BLaER1 treated with 17β-estradiol and CSF1 and Interleukin-3, amounts not matched to agents 10 nM and 100 nM (cell line): ENCODE measurements around the gene GNB1L.

ENCODE experiments used
- H3K27ac ChIP-seq, 11 experiments: shearing (Covaris generic); formaldehyde crosslinking; 2 replicates each; pipeline ENCODE4 v1.8.1; 2022
- H3K27me3 ChIP-seq, 11 experiments: shearing (Covaris generic); formaldehyde crosslinking; 2 replicates each; pipeline ENCODE4 v1.8.1; 2022
- H3K36me3 ChIP-seq, 11 experiments: shearing (Covaris generic); formaldehyde crosslinking; 2 replicates each; pipeline ENCODE4 v1.8.1; 2022
- H3K4me1 ChIP-seq, 10 experiments: shearing (Covaris generic); formaldehyde crosslinking; 2 replicates each; pipeline ENCODE4 v1.8.1; 2022
- H3K4me2 ChIP-seq, 11 experiments: shearing (Covaris generic); formaldehyde crosslinking; 2 replicates each; pipeline ENCODE4 v1.8.1; 2022
- H3K4me3 ChIP-seq, 10 experiments: shearing (Covaris generic); formaldehyde crosslinking; 2 replicates each; pipeline ENCODE4 v1.8.1; 2022
- H3K9ac ChIP-seq, 11 experiments: shearing (Covaris generic); formaldehyde crosslinking; 2 replicates each; pipeline ENCODE4 v1.8.1; 2022
- H3K9me3 ChIP-seq, 11 experiments: shearing (Covaris generic); formaldehyde crosslinking; replicated peaks in 1 of 11; 2 replicates each; pipeline ENCODE4 v1.8.1; 2022
- H4K20me1 ChIP-seq, 11 experiments: shearing (Covaris generic); formaldehyde crosslinking; 2 replicates each; pipeline ENCODE4 v1.8.1; 2022
- Cebpa-rat ChIP-seq, 11 experiments: shearing (Covaris generic); IDR thresholded peaks; 2 replicates each; pipeline ENCODE4 v1.8.1; 2022

Gene GNB1L

DNA sequence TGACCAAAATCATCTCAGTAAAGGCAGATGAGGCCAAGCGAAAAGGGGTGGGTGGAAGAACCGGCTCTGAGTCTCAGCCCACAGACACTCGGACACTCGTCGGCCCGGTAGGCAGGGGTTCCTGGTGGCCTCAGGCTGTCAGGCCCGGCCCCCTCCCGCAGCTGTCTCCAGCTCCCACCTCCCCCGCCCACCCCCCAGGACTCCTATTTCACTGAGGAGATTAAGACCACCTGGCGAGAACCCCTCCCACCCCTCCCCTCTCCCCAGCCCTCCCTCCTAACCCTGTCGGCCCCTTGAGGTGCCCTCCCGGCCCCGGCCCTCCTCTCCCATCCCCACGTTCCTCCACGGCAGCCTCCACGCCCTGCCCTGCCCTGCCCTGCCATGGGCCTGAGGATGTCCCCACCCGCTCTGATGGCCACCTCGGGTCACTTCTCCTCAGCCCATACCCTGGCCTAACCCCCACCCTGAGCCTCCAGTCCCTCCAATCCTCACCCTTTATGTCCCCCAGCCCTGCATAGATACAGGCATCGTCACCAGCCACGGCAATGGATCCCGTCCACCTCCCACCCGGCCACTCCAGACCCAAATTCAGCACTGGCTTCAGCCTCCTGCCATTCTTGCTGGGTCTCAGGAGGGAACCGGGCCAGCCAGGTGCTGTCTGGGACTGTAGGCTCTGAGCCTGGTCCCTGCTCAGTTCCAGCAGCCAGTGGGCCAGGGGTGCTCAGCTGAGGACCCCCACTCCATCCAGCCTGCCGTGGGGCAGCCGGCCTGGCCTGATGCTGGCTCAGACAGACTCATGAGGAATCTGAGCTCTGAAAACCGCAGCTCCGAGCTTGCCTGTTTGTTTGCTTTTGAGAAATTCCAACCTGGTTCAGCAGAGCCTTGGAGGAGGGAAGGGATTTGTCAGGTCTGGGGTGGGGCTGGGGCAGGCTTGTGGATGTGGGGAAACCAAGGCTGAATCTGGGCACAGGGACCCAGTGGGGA is 103.9 kb downstream of the GNB1L start:
- no peak overlapping the region for H3K9ac ChIP-seq
- H3K9me3 ChIP-seq, result no peaks in the 10 kb centered on the region
- H3K36me3 ChIP-seq, result no peaks in the 10 kb centered on the region
- H3K4me3 ChIP-seq, result no peak overlapping the region
- H4K20me1 ChIP-seq, result peaks cover 0 to 66% (median 18%) of the 10 kb centered on the region in 11 experiments; a peak in 16 of 22 replicates
- TF ChIP-seq Cebpa-rat (IDR thresholded peaks at IDR 0.05), result no peak
- H3K4me1 ChIP-seq, result peaks cover 5 to 18% (median 10%) of the 10 kb centered on the region in 10 experiments; a peak in 18 of 20 replicates
- no peak overlapping the region for H3K4me2 ChIP-seq
- no peak overlapping the region for H3K27ac ChIP-seq
- H3K27me3 ChIP-seq, result peaks cover 52 to 79% (median 68%) of the 10 kb centered on the region in 11 experiments

GRCh38 chr22:19749876-19750275 is 104.8 kb downstream of the GNB1L start:
- peaks cover 7 to 21% (median 14%) of the 10 kb centered on the region in 10 experiments; a peak in 18 of 20 replicates for H3K4me1 ChIP-seq
- TF ChIP-seq Cebpa-rat (IDR thresholded peaks at IDR 0.05), result no peak
- H3K4me2 ChIP-seq, result no peak overlapping the region
- H3K36me3 ChIP-seq, result no peaks in the 10 kb centered on the region
- H3K9ac ChIP-seq, result no peak overlapping the region
- no peak overlapping the region for H3K4me3 ChIP-seq
- H4K20me1 ChIP-seq, result peaks cover 0 to 56% (median 14%) of the 10 kb centered on the region in 11 experiments; a peak in 12 of 22 replicates
- H3K27me3 ChIP-seq, result peaks cover 42 to 69% (median 59%) of the 10 kb centered on the region in 11 experiments
- no peak overlapping the region for H3K27ac ChIP-seq
- no peaks in the 10 kb centered on the region for H3K9me3 ChIP-seq

DNA sequence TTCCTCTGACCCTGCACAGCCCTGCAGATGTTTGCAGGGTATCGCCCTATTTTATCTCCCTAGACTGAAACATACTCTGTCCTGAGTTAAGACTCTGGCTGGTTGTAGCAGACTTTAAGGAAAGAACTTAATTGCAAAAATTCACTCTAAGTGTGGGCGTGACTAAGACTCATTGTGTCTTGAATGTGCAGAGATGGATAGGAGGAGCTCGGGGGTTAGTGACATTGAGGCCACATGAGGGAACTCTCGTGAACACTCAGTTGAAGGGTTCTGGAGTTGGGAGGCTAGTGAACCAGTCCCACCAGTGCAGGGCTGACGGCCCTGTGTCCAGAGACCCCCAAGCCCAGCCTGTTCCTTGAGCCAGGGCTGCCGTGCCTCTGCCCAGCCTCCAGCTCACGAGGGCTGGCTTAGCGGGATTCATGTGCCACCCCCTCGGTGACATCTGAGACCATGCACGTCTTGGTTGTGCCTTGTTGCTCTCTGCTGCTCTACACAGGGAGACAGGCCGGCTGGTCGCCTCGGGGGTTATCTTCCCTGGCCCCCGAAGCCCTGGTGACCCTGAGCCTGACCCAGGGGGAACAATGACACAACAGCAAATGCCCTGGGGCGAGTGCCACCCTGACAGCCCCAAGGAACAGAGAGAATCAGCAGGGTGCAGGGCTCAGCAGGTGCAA is 105.5 kb downstream of the GNB1L start:
- no peak for TF ChIP-seq Cebpa-rat (IDR thresholded peaks at IDR 0.05)
- Histone ChIP-seq H3K27ac (no peak overlapping the region), H3K36me3 (no peaks in the 10 kb centered on the region), H4K20me1 (peaks cover 0 to 49% (median 7%) of the 10 kb centered on the region in 11 experiments; a peak in 9 of 22 replicates), H3K4me3 (no peak overlapping the region), H3K9ac (no peak overlapping the region), H3K4me2 (peak overlapping the region in 4 of 11 experiments; percentile 0 to 24 (median 8); a peak in 3 of 22 replicates), H3K27me3 (peaks cover 35 to 62% (median 51%) of the 10 kb centered on the region in 11 experiments), H3K4me1 (peaks cover 7 to 21% (median 14%) of the 10 kb centered on the region in 10 experiments; a peak in 18 of 20 replicates), H3K9me3 (no peaks in the 10 kb centered on the region)

GRCh38 chr22:19748139-19748538 is 106.5 kb downstream of the GNB1L start:
- Histone ChIP-seq H3K9me3 (no peaks in the 10 kb centered on the region), H3K4me2 (no peak overlapping the region), H3K27me3 (peaks cover 25 to 52% (median 41%) of the 10 kb centered on the region in 11 experiments), H3K27ac (no peak overlapping the region), H3K9ac (no peak overlapping the region), H4K20me1 (peaks cover 0 to 42% (median 0%) of the 10 kb centered on the region in 11 experiments; a peak in 6 of 22 replicates), H3K4me3 (no peak overlapping the region), H3K4me1 (peaks cover 7 to 23% (median 14%) of the 10 kb centered on the region in 10 experiments; a peak in 18 of 20 replicates), H3K36me3 (no peaks in the 10 kb centered on the region)
- no peak for TF ChIP-seq Cebpa-rat (IDR thresholded peaks at IDR 0.05)

DNA sequence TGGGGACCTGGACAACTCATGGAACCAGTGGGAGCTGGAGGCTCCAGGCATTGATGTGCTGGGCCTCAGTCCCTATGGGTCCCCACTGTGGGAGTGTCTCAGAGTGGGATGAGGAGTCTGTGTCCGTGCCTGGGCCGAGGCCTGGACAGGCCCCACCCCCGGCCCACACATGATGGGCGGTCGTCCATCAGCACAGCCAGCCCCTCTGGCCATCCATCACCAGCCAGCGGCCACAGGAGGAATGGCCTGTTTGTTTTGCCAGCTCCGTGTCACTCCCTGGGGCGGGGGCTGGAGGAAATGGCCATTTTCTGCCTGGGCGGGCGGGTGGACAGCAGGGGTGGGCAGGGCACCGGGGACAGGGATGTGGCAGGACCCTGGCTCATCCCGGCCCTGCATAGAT is 107.1 kb downstream of the GNB1L start:
- H3K36me3 ChIP-seq, result no peaks in the 10 kb centered on the region
- no peak overlapping the region for H3K4me3 ChIP-seq
- H3K9me3 ChIP-seq, result no peaks in the 10 kb centered on the region
- H3K4me1 ChIP-seq, result peaks cover 7 to 29% (median 18%) of the 10 kb centered on the region in 10 experiments; a peak in 18 of 20 replicates
- H3K27me3 ChIP-seq, result peaks cover 19 to 46% (median 35%) of the 10 kb centered on the region in 11 experiments
- peaks cover 0 to 42% (median 0%) of the 10 kb centered on the region in 11 experiments; a peak in 6 of 22 replicates for H4K20me1 ChIP-seq
- no peak overlapping the region for H3K27ac ChIP-seq
- no peak for TF ChIP-seq Cebpa-rat (IDR thresholded peaks at IDR 0.05)
- H3K4me2 ChIP-seq, result no peak overlapping the region
- no peak overlapping the region for H3K9ac ChIP-seq

DNA sequence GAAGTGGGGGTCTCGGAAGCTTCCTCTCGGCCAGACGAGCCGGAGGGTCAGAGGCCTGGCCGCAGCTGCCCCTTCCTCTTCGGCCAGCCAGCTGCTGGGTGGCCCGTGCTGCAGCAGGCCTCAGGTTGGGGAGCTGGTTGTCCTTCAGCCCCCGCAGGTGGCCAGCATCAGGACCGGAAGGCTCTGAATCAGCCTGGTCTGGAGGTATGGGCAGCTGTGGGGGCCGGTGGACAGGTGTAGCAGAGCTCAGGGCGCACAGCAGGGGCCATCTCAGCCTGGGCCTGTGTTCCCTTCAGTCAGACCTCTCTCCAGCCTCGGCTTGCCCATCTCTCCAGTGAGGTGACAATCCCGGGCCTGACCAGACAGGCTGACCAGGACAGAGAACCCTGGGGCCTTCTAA is 107.9 kb downstream of the GNB1L start:
- Histone ChIP-seq H3K27me3 (peaks cover 11 to 38% (median 27%) of the 10 kb centered on the region in 11 experiments; a peak in 20 of 22 replicates), H3K9me3 (no peaks in the 10 kb centered on the region), H3K4me1 (peaks cover 7 to 30% (median 20%) of the 10 kb centered on the region in 10 experiments; a peak in 18 of 20 replicates), H4K20me1 (peaks cover 0 to 36% (median 0%) of the 10 kb centered on the region in 11 experiments; a peak in 4 of 22 replicates), H3K4me3 (no peak overlapping the region), H3K27ac (no peak overlapping the region), H3K9ac (no peak overlapping the region), H3K4me2 (peak overlapping the region in 10 of 11 experiments; percentile 23 to 59 (median 44); a peak in 8 of 22 replicates), H3K36me3 (no peaks in the 10 kb centered on the region)
- TF ChIP-seq Cebpa-rat (IDR thresholded peaks at IDR 0.05), result no peak

GRCh38 chr22:19745155-19746101 is 109.2 kb downstream of the GNB1L start:
- no peak for TF ChIP-seq Cebpa-rat (IDR thresholded peaks at IDR 0.05)
- H3K4me2 ChIP-seq, result peak overlapping the region; percentile 23 to 59 (median 43); a peak in 21 of 22 replicates
- H3K36me3 ChIP-seq, result no peaks in the 10 kb centered on the region
- H3K27me3 ChIP-seq, result peaks cover 3 to 26% (median 18%) of the 10 kb centered on the region in 11 experiments; a peak in 15 of 22 replicates
- peaks cover 0 to 35% (median 0%) of the 10 kb centered on the region in 11 experiments; a peak in 3 of 22 replicates for H4K20me1 ChIP-seq
- H3K9ac ChIP-seq, result no peak overlapping the region
- no peak overlapping the region for H3K27ac ChIP-seq
- H3K4me3 ChIP-seq, result no peak overlapping the region
- H3K4me1 ChIP-seq, result peaks cover 7 to 30% (median 20%) of the 10 kb centered on the region in 10 experiments; a peak in 18 of 20 replicates
- H3K9me3 ChIP-seq, result no peaks in the 10 kb centered on the region
